HFF-Myc (cell line): ENCODE results near the gene TRPT1.

Source experiments
- DNase-seq: peaks from one replicate; pipeline ENCODE4 v3.0.0-alpha.2; 2011; ENCODE audit warnings: low read depth; ENCODE audit errors: extremely low read depth
- H3K4me3 ChIP-seq: replicated peaks from 2 replicates; pipeline ENCODE4 v1.5.1; 2011; ENCODE audit warnings: low read depth, mild to moderate bottlenecking, control low read depth, low read length
- TF ChIP-seq, protein P1 (sequence below): IDR thresholded peaks from 2 replicates; pipeline ENCODE4 v1.5.1; 2012; ENCODE audit warnings: mild to moderate bottlenecking, low read depth, low read length, control low read depth; ENCODE audit errors: missing control alignments

Gene TRPT1

DNA sequence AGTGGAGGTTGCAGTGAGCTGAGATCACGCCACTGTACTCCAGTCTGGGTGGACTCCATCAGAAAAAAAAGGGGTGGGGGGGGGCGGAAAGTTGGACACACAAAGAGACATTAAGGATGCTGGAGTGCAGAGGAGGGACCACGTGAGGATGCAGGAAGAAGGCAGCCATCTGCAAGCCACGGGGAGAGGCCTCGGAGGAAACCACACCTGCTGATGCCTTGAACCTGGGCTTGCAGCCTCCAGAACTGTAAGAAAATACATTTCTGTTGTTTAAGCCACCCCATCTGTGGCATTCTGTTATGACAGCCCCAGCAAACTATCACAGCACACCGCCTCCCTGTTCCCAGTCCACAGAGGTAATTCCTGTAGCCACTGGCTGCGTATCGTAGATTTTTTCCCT, 49.2 kb downstream of the TRPT1 start:
- TF ChIP-seq, protein P1, sequence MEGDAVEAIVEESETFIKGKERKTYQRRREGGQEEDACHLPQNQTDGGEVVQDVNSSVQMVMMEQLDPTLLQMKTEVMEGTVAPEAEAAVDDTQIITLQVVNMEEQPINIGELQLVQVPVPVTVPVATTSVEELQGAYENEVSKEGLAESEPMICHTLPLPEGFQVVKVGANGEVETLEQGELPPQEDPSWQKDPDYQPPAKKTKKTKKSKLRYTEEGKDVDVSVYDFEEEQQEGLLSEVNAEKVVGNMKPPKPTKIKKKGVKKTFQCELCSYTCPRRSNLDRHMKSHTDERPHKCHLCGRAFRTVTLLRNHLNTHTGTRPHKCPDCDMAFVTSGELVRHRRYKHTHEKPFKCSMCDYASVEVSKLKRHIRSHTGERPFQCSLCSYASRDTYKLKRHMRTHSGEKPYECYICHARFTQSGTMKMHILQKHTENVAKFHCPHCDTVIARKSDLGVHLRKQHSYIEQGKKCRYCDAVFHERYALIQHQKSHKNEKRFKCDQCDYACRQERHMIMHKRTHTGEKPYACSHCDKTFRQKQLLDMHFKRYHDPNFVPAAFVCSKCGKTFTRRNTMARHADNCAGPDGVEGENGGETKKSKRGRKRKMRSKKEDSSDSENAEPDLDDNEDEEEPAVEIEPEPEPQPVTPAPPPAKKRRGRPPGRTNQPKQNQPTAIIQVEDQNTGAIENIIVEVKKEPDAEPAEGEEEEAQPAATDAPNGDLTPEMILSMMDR = no peak
- no peak for DNase-seq
- H3K4me3 ChIP-seq = no peak overlapping the region
